Neural progenitor cell (in vitro differentiated cells): ENCODE results near the gene NUDT3. TPM values are rescaled to one million over a fixed set of nuclear protein-coding genes. Genes with fewer than 3 reads are reported as not detected.

Experiments
- DNase-seq: peaks from one replicate; pipeline ENCODE4 v3.0.0-alpha.2; 2016; ENCODE audit warnings: low spot score
- H2AFZ ChIP-seq: fragments of 200-600 bp; sonication (generic); replicated peaks from 2 replicates; pipeline ENCODE4 v1.6.1; 2016; ENCODE audit warnings: antibody characterized with exemption
- H3F3A ChIP-seq: fragments of 200-600 bp; sonication (generic); 2 replicates; pipeline ENCODE4 v1.6.1; 2016; ENCODE audit warnings: antibody characterized with exemption, low read depth
- H3K27ac ChIP-seq: fragments of 200-600 bp; sonication (generic); 2 replicates; pipeline ENCODE4 v1.5.1; 2016; ENCODE audit warnings: mild to moderate bottlenecking
- H3K27me3 ChIP-seq: fragments of 200-600 bp; sonication (generic); 2 replicates; pipeline ENCODE4 v1.6.1; 2016; ENCODE audit warnings: mild to moderate bottlenecking, moderate library complexity
- H3K36me3 ChIP-seq: fragments of 200-600 bp; sonication (generic); 2 replicates; pipeline ENCODE4 v1.5.1; 2016
- H3K4me1 ChIP-seq: fragments of 200-600 bp; sonication (generic); 2 replicates; pipeline ENCODE4 v1.6.1; 2016; ENCODE audit warnings: mixed run types
- H3K4me2 ChIP-seq: fragments of 200-600 bp; sonication (generic); 2 replicates; pipeline ENCODE4 v1.6.1; 2016
- H3K4me3 ChIP-seq: fragments of 200-600 bp; sonication (generic); 2 replicates; pipeline ENCODE4 v1.5.1; 2016
- H3K79me2 ChIP-seq: fragments of 200-600 bp; sonication (generic); 2 replicates; pipeline ENCODE4 v1.6.1; 2016; ENCODE audit warnings: low read depth
- H3K9ac ChIP-seq: fragments of 200-600 bp; sonication (generic); 2 replicates; pipeline ENCODE4 v1.6.1; 2016
- H3K9me3 ChIP-seq: fragments of 200-600 bp; sonication (generic); 2 replicates; pipeline ENCODE4 v1.5.1; 2016; ENCODE audit warnings: low read depth
- H4K20me1 ChIP-seq: fragments of 200-600 bp; sonication (generic); 2 replicates; pipeline ENCODE4 v1.6.1; 2016; ENCODE audit warnings: low read depth
- H3K27ac Mint-ChIP-seq: 3 replicates; pipeline ENCODE4 v1.8.0; 2021; ENCODE audit warnings: mixed read lengths
- H3K27me3 Mint-ChIP-seq: 2 replicates; pipeline ENCODE4 v1.8.0; 2022; ENCODE audit warnings: low read depth, mild to moderate bottlenecking, inconsistent platforms, moderate library complexity, mixed read lengths; ENCODE audit not compliant: insufficient read depth
- H3K36me3 Mint-ChIP-seq: 3 replicates; pipeline ENCODE4 v1.8.0; 2021; ENCODE audit warnings: mixed read lengths
- H3K4me1 Mint-ChIP-seq: 3 replicates; pipeline ENCODE4 v1.8.0; 2021; ENCODE audit warnings: mixed read lengths
- H3K4me3 Mint-ChIP-seq: 3 replicates; pipeline ENCODE4 v1.8.0; 2021; ENCODE audit warnings: mild to moderate bottlenecking, moderate library complexity, mixed read lengths
- H3K9me3 Mint-ChIP-seq: 3 replicates; pipeline ENCODE4 v1.8.0; 2020; ENCODE audit warnings: mixed read lengths
- EZH2 ChIP-seq: fragments of 200-600 bp; sonication (generic); IDR thresholded peaks from 2 replicates; pipeline ENCODE4 v1.6.1; 2017; ENCODE audit warnings: antibody characterized with exemption, mild to moderate bottlenecking, moderate library complexity
- EZH2phosphoT487 ChIP-seq: fragments of 200-600 bp; sonication (generic); IDR thresholded peaks from 2 replicates; pipeline ENCODE4 v1.6.1; 2017; ENCODE audit warnings: antibody characterized with exemption
- total RNA-seq: library from RNA; depleted of rRNA; stranded (reverse); fragments of >200 nt; gene quantifications from 2 replicates; pipeline ENCODE4 v1.2.3, GENCODE V29; 2015; ENCODE audit warnings: low replicate concordance
- TF ChIP-seq, protein P1 (sequence below): fragments of 200-600 bp; sonication (generic); IDR thresholded peaks from 2 replicates; pipeline ENCODE4 v1.5.1; 2017; ENCODE audit warnings: antibody characterized with exemption, mild to moderate bottlenecking

Gene NUDT3
- total RNA-seq, 1 donor from 2014 or later, result 35.7 TPM

GRCh38 chr6:34389034-34389433 is 3.4 kb downstream of the NUDT3 start:
- no peak overlapping the region for H3K4me3 Mint-ChIP-seq
- no peak overlapping the region for H3K27ac Mint-ChIP-seq
- H3K4me3 ChIP-seq, result no peak overlapping the region
- H3K27me3 ChIP-seq, result peaks cover 10% of the 10 kb centered on the region
- TF ChIP-seq EZH2 (no peak), EZH2phosphoT487 (no peak)
- TF ChIP-seq, protein P1, sequence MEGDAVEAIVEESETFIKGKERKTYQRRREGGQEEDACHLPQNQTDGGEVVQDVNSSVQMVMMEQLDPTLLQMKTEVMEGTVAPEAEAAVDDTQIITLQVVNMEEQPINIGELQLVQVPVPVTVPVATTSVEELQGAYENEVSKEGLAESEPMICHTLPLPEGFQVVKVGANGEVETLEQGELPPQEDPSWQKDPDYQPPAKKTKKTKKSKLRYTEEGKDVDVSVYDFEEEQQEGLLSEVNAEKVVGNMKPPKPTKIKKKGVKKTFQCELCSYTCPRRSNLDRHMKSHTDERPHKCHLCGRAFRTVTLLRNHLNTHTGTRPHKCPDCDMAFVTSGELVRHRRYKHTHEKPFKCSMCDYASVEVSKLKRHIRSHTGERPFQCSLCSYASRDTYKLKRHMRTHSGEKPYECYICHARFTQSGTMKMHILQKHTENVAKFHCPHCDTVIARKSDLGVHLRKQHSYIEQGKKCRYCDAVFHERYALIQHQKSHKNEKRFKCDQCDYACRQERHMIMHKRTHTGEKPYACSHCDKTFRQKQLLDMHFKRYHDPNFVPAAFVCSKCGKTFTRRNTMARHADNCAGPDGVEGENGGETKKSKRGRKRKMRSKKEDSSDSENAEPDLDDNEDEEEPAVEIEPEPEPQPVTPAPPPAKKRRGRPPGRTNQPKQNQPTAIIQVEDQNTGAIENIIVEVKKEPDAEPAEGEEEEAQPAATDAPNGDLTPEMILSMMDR, result no peak
- H3K36me3 Mint-ChIP-seq, result peaks cover 3% of the 10 kb centered on the region
- H4K20me1 ChIP-seq, result peaks cover 48% of the 10 kb centered on the region
- H2AFZ ChIP-seq, result no peak overlapping the region
- H3K4me1 ChIP-seq, result peaks cover 32% of the 10 kb centered on the region
- H3K36me3 ChIP-seq, result no peaks in the 10 kb centered on the region
- H3K27ac ChIP-seq, result no peak overlapping the region
- H3K9ac ChIP-seq, result no peak overlapping the region
- H3K9me3 ChIP-seq, result no peaks in the 10 kb centered on the region
- H3F3A ChIP-seq, result peaks cover 48% of the 10 kb centered on the region
- H3K79me2 ChIP-seq, result peaks cover 81% of the 10 kb centered on the region
- no peaks in the 10 kb centered on the region for H3K9me3 Mint-ChIP-seq
- peak; percentile 27 for DNase-seq
- peaks cover 4% of the 10 kb centered on the region for H3K27me3 Mint-ChIP-seq
- H3K4me1 Mint-ChIP-seq, result peaks cover 33% of the 10 kb centered on the region
- peak overlapping the region; percentile 0 for H3K4me2 ChIP-seq

DNA sequence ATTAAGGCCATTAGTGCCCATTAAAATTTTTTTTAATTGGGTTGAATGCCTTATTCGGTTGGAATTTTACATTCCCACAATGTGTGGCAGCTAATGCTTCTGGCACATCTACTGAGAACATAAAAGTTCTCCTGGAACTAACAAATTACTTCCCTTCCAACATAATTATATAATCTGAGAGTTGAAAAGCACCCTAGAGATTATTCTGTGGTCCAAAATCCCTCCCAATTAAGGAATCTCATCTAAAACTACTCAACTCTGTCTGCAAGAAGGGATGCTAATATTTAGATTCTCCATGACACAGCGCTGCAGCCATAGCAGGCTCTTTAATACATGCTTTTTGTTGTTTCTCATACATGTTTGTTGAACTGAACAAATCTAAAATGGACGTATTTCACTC is 4.0 kb downstream of the NUDT3 start:
- H3F3A ChIP-seq, result peaks cover 53% of the 10 kb centered on the region
- H3K4me3 ChIP-seq, result no peak overlapping the region
- Mint-ChIP-seq H3K36me3 (peaks cover 4% of the 10 kb centered on the region), H3K9me3 (no peaks in the 10 kb centered on the region), H3K27me3 (peaks cover 6% of the 10 kb centered on the region), H3K4me3 (no peak overlapping the region), H3K4me1 (peaks cover 32% of the 10 kb centered on the region), H3K27ac (no peak overlapping the region)
- no peaks in the 10 kb centered on the region for H3K9me3 ChIP-seq
- H2AFZ ChIP-seq, result no peak overlapping the region
- H3K27me3 ChIP-seq, result peaks cover 5% of the 10 kb centered on the region
- no peak overlapping the region for H3K9ac ChIP-seq
- peaks cover 32% of the 10 kb centered on the region for H3K4me1 ChIP-seq
- H3K4me2 ChIP-seq, result peak overlapping the region; percentile 0
- peaks cover 54% of the 10 kb centered on the region for H4K20me1 ChIP-seq
- peaks cover 87% of the 10 kb centered on the region for H3K79me2 ChIP-seq
- no peaks in the 10 kb centered on the region for H3K36me3 ChIP-seq
- no peak for DNase-seq
- no peak for TF ChIP-seq EZH2
- no peak for TF ChIP-seq EZH2phosphoT487
- TF ChIP-seq, protein P1, result no peak
- no peak overlapping the region for H3K27ac ChIP-seq

DNA sequence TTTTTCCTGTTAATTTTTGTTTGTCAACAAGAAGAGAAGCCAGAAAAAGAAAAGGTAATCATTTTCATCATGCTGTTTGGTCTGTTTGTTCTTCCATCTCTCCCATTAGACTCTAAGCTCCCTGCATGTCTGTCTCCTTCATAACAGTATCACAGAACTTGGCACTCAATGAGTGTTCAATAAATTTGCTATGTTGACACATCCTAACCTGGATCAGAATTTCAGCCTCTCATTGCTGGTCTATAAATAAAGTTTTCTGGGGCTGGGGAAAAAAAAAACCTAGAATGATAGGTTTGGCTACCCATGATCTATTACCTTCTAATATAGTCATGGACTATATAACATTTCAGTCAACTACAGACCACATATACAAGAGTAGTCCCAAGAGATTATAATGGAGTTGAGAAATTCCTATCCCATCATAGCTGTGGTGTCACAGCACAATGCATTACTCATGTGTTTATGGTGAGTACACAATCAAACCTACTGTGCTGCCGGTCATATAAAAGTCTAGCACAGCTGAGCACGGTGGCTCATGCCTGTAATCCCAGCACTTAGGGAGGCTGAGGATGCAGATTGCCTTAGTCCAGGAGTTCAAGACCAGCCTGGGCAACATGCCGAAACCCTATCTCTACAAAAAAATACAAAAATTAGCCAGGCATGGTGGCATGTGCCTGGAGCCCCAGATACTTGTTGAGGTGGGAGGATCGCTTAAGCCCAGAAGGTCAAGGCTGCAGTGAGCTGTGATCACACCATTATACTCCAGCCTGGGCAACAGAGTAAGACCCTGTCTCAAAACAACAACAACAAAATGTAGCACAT is 5.9 kb downstream of the NUDT3 start:
- H3F3A ChIP-seq, result peaks cover 39% of the 10 kb centered on the region
- Mint-ChIP-seq H3K4me3 (no peak overlapping the region), H3K4me1 (peaks cover 28% of the 10 kb centered on the region), H3K9me3 (no peaks in the 10 kb centered on the region), H3K27me3 (peaks cover 4% of the 10 kb centered on the region), H3K27ac (no peak overlapping the region), H3K36me3 (peaks cover 4% of the 10 kb centered on the region)
- DNase-seq, result no peak
- no peaks in the 10 kb centered on the region for H3K9me3 ChIP-seq
- TF ChIP-seq, protein P1, result no peak
- TF ChIP-seq EZH2phosphoT487, result no peak
- TF ChIP-seq EZH2, result no peak
- H3K36me3 ChIP-seq, result no peaks in the 10 kb centered on the region
- no peak overlapping the region for H3K9ac ChIP-seq
- no peak overlapping the region for H2AFZ ChIP-seq
- no peaks in the 10 kb centered on the region for H3K27me3 ChIP-seq
- H3K4me3 ChIP-seq, result no peak overlapping the region
- H3K4me1 ChIP-seq, result peaks cover 32% of the 10 kb centered on the region
- H3K79me2 ChIP-seq, result peaks cover 98% of the 10 kb centered on the region
- peak overlapping the region; percentile 22 for H3K27ac ChIP-seq
- H3K4me2 ChIP-seq, result peak overlapping the region; percentile 61
- peaks cover 58% of the 10 kb centered on the region for H4K20me1 ChIP-seq
